ENCODE results near the gene RUSC2.

DNA sequence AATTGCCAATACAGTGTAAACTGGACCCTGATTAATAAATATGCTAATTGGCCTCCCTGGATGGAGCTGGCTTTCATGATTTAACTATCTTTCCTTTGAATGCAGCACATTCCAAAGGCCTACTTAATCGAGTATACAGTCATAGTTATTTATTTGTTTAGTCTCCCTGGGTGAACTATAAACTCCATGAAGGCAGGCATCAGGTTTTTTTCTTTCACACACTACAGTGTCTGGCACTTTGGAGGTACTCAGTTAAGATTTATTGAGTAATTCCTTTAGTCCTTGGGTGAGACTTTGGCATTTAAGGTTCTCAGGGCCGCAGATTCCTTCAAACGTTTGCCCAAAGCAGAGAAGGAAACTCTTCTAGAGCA is 20.5 kb downstream of the RUSC2 start:
- TF ChIP-seq, protein P1, sequence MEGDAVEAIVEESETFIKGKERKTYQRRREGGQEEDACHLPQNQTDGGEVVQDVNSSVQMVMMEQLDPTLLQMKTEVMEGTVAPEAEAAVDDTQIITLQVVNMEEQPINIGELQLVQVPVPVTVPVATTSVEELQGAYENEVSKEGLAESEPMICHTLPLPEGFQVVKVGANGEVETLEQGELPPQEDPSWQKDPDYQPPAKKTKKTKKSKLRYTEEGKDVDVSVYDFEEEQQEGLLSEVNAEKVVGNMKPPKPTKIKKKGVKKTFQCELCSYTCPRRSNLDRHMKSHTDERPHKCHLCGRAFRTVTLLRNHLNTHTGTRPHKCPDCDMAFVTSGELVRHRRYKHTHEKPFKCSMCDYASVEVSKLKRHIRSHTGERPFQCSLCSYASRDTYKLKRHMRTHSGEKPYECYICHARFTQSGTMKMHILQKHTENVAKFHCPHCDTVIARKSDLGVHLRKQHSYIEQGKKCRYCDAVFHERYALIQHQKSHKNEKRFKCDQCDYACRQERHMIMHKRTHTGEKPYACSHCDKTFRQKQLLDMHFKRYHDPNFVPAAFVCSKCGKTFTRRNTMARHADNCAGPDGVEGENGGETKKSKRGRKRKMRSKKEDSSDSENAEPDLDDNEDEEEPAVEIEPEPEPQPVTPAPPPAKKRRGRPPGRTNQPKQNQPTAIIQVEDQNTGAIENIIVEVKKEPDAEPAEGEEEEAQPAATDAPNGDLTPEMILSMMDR (IDR thresholded peaks at IDR 0.05) = no peak
- TF ChIP-seq POLR2A (IDR thresholded peaks at IDR 0.05) = no peak
